Measurements from ENCODE around the gene PTPN11.
"Not testable (repeated sequence)": the region's sequence is repeated elsewhere in the genome, so short reads cannot be mapped to it uniquely, and the experiment has no call there.

The PTPN11 gene

GRCh38 chr12:112447106-112447505, 28.4 kb downstream of the PTPN11 start:
- no peak overlapping the region for H3K27ac ChIP-seq
- TF ChIP-seq CTCF (conservative IDR thresholded peaks at IDR 0.05): no peak

GRCh38 chr12:112448165-112448564, 29.4 kb downstream of the PTPN11 start:
- H3K27ac ChIP-seq: not testable (repeated sequence)

GRCh38 chr12:112450725-112451124, 32.0 kb downstream of the PTPN11 start:
- H3K27ac ChIP-seq: no peak overlapping the region
- peak; percentile 15; the same call in 1 of the 2 replicates for TF ChIP-seq CTCF (conservative IDR thresholded peaks at IDR 0.05)

GRCh38 chr12:112456029-112456428, 37.3 kb downstream of the PTPN11 start:
- H3K27ac ChIP-seq: no peak overlapping the region
- TF ChIP-seq CTCF (conservative IDR thresholded peaks at IDR 0.05): no peak

GRCh38 chr12:112457142-112457541, 38.4 kb downstream of the PTPN11 start:
- not testable (repeated sequence) for H3K27ac ChIP-seq

- no peak for TF ChIP-seq CTCF (conservative IDR thresholded peaks at IDR 0.05)
- no peak overlapping the region for H3K27ac ChIP-seq
Observed at GRCh38 chr12:112458330-112458729, 39.6 kb downstream of the PTPN11 start.

GRCh38 chr12:112458751-112459150, 40.0 kb downstream of the PTPN11 start:
- no peak overlapping the region for H3K27ac ChIP-seq
- TF ChIP-seq CTCF (conservative IDR thresholded peaks at IDR 0.05): no peak

GRCh38 chr12:112463478-112463877, 44.7 kb downstream of the PTPN11 start:
- no peak for TF ChIP-seq CTCF (conservative IDR thresholded peaks at IDR 0.05)
- H3K27ac ChIP-seq: no peak overlapping the region

- no peak overlapping the region for H3K27ac ChIP-seq
- no peak for TF ChIP-seq CTCF (conservative IDR thresholded peaks at IDR 0.05)
Observed at GRCh38 chr12:112464605-112465004, 45.9 kb downstream of the PTPN11 start.

Data from VCaP (cell line).